ENCODE data around the gene RPL37A.
A peak's percentile ranks its signal among the peaks of the same experiment; 100 is the strongest.
"Not testable (repeated sequence)": the region's sequence is repeated elsewhere in the genome, so short reads cannot be mapped to it uniquely, and the experiment has no call there.

The RPL37A gene

GRCh38 chr2:216508229-216508628 is 9.6 kb downstream of the RPL37A start:
- H3K4me3 ChIP-seq (replicated peaks; ENCODE audit: low read depth, low read length) = no peak overlapping the region
- DNase-seq (ENCODE audit: low read depth) = no peak
- no peak for TF ChIP-seq CTCF (IDR thresholded peaks at IDR 0.05; ENCODE audit: low read length, missing control alignments)

- TF ChIP-seq CTCF (IDR thresholded peaks at IDR 0.05; ENCODE audit: low read length, missing control alignments) = peak; percentile 88
- DNase-seq (ENCODE audit: low read depth) = peak; percentile 74
- H3K4me3 ChIP-seq (replicated peaks; ENCODE audit: low read depth, low read length) = no peak overlapping the region
Observed at GRCh38 chr2:216516730-216517350, 18.2 kb downstream of the RPL37A start.

- no peak for TF ChIP-seq CTCF (IDR thresholded peaks at IDR 0.05; ENCODE audit: low read length, missing control alignments)
- no peak overlapping the region for H3K4me3 ChIP-seq (replicated peaks; ENCODE audit: low read depth, low read length)
- no peak for DNase-seq (ENCODE audit: low read depth)
Observed at GRCh38 chr2:216517447-216518225, 19.0 kb downstream of the RPL37A start.

GRCh38 chr2:216518566-216519119 is 20.0 kb downstream of the RPL37A start:
- H3K4me3 ChIP-seq (replicated peaks; ENCODE audit: low read depth, low read length); DNase-seq (ENCODE audit: low read depth): not testable (repeated sequence)

GRCh38 chr2:216519154-216519762 is 20.6 kb downstream of the RPL37A start:
- H3K4me3 ChIP-seq (replicated peaks; ENCODE audit: low read depth, low read length) = no peak overlapping the region
- peak; percentile 91 for DNase-seq (ENCODE audit: low read depth)
- peak; percentile 74 for TF ChIP-seq CTCF (IDR thresholded peaks at IDR 0.05; ENCODE audit: low read length, missing control alignments)

- peak; percentile 39 for DNase-seq (ENCODE audit: low read depth)
- no peak for TF ChIP-seq CTCF (IDR thresholded peaks at IDR 0.05; ENCODE audit: low read length, missing control alignments)
Observed at GRCh38 chr2:216520112-216520511, 21.5 kb downstream of the RPL37A start.

GRCh38 chr2:216522892-216523502 is 24.4 kb downstream of the RPL37A start:
- no peak overlapping the region for H3K4me3 ChIP-seq (replicated peaks; ENCODE audit: low read depth, low read length)
- no peak for DNase-seq (ENCODE audit: low read depth)
- no peak for TF ChIP-seq CTCF (IDR thresholded peaks at IDR 0.05; ENCODE audit: low read length, missing control alignments)

More at GRCh38 chr2:216520112-216520511, 21.5 kb downstream of the RPL37A start:
- H3K4me3 ChIP-seq (replicated peaks; ENCODE audit: low read depth, low read length) = no peak overlapping the region
